Testis (tissue), 3 donors: ENCODE data around the gene LRPAP1. TPM values are rescaled to one million over a fixed set of nuclear protein-coding genes. Genes with fewer than 3 reads are reported as not detected.

Experiments
- DNase-seq: peaks from one replicate; pipeline ENCODE4 v3.0.0-alpha.2; 2019
- H3K27ac ChIP-seq, 2 donors: fragments of 200-600 bp; sonication (generic); one replicate each; pipeline ENCODE4 v1.5.1; 2019
- H3K27me3 ChIP-seq: fragments of 200-600 bp; sonication (generic); one replicate; pipeline ENCODE4 v1.5.1; 2019
- H3K36me3 ChIP-seq: fragments of 200-600 bp; sonication (generic); one replicate; pipeline ENCODE4 v1.5.1; 2017; ENCODE audit warnings: low read depth; ENCODE audit errors: missing control alignments
- H3K4me1 ChIP-seq: fragments of 200-600 bp; sonication (generic); one replicate; pipeline ENCODE4 v1.5.1; 2019
- H3K4me3 ChIP-seq, 2 donors: fragments of 200-600 bp; sonication (generic); one replicate each; pipeline ENCODE4 v1.5.1; 2017 to 2019
- H3K9me3 ChIP-seq: fragments of 200-600 bp; sonication (generic); one replicate; pipeline ENCODE4 v1.5.1; 2017
- CTCF ChIP-seq, 3 experiments: fragments of 450-650 bp in 2 of 3; fragments of 200-600 bp in 1 of 3; sonication (generic) in 1 of 3; IDR thresholded peaks; one replicate each; pipeline ENCODE4 v1.5.1; 2016 to 2019; ENCODE audit warnings: antibody characterized with exemption in 3 of 3, mild to moderate bottlenecking in 2 of 3, moderate library complexity in 1 of 3
- POLR2A ChIP-seq: fragments of 450-650 bp; IDR thresholded peaks from one replicate; pipeline ENCODE4 v1.6.1; 2017; ENCODE audit warnings: antibody characterized with exemption, mild to moderate bottlenecking, moderate library complexity
- WGBS, 2 donors: methylation state at CpG; one replicate each; pipeline ENCODE4 v1.1.5; 2018; 5-methylcytosine and 5-hydroxymethylcytosine counted together
- intact Hi-C: fragments of 100-400 bp; cut with DNase I; formaldehyde crosslinking; loops from one replicate; pipeline ENCODE4 v1.15.1; 2023; ENCODE audit warnings: low total_unique reads
- polyA plus RNA-seq: library from polyadenylated mRNA; stranded (reverse); fragments of 350-450 nt; fragmentation: Illumina TruSeq; extraction: RNeasy Lipid Tissue Mini Kit (QIAGEN cat#74804); gene quantifications from one replicate; pipeline ENCODE4 v1.2.3, GENCODE V29; 2014; ENCODE audit warnings: low read depth, low replicate concordance; ENCODE audit not compliant: insufficient read depth
- total RNA-seq, 2 donors: library from RNA; depleted of rRNA; stranded (reverse); fragments of >200 nt; gene quantifications; one replicate each; pipeline ENCODE4 v1.2.3, GENCODE V29; 2016

The LRPAP1 gene
- total and polyA plus RNA-seq, 3 donors from 2014 or later: 179 to 337 (median 279) TPM

DNA sequence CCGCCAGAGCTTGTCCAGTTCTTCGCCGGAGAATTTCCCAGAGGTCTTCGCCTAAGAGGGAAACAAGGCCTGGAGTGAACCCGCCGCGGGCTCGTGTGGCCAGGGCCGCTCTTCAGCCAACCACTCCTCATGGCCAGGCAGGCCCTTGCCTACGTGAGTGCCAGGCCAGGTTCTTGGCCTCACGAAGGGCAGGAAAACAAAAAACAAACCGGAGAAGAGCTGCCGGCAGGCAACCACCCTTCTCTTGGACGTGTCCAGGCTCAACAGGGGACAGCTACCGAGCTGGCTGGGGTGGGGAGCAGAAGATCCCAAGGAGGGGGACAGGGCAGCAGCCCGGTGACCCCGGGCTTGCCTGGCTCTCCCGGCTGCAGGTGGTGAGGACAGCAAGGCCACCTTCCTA is 13.3 kb downstream of the LRPAP1 start:
- intact Hi-C loops: no loop called here
- Histone ChIP-seq H3K4me1 (no peaks in the 10 kb centered on the region), H3K9me3 (no peaks in the 10 kb centered on the region), H3K4me3 (no peak overlapping the region), H3K36me3 (no peaks in the 10 kb centered on the region), H3K27me3 (no peaks in the 10 kb centered on the region), H3K27ac (no peak overlapping the region)
- WGBS, 2 donors: 91 to 100% methylated on average over 1 to 18 of the region's 18 CpGs
- no peak for DNase-seq
- TF ChIP-seq CTCF (IDR thresholded peaks at IDR 0.05) (no peak), POLR2A (no peak)

GRCh38 chr4:3518511-3518880 is 13.7 kb downstream of the LRPAP1 start:
- no peaks in the 10 kb centered on the region for H3K4me1 ChIP-seq
- 89 to 100% methylated on average over 2 to 11 of the region's 11 CpGs for WGBS, 2 donors
- H3K9me3 ChIP-seq: no peaks in the 10 kb centered on the region
- H3K36me3 ChIP-seq: no peaks in the 10 kb centered on the region
- no peaks in the 10 kb centered on the region for H3K27me3 ChIP-seq
- no peak overlapping the region for H3K4me3 ChIP-seq
- TF ChIP-seq CTCF (IDR thresholded peaks at IDR 0.05): no peak
- no peak for TF ChIP-seq POLR2A
- H3K27ac ChIP-seq: no peak overlapping the region
- intact Hi-C loops: no loop called here
- DNase-seq: no peak

DNA sequence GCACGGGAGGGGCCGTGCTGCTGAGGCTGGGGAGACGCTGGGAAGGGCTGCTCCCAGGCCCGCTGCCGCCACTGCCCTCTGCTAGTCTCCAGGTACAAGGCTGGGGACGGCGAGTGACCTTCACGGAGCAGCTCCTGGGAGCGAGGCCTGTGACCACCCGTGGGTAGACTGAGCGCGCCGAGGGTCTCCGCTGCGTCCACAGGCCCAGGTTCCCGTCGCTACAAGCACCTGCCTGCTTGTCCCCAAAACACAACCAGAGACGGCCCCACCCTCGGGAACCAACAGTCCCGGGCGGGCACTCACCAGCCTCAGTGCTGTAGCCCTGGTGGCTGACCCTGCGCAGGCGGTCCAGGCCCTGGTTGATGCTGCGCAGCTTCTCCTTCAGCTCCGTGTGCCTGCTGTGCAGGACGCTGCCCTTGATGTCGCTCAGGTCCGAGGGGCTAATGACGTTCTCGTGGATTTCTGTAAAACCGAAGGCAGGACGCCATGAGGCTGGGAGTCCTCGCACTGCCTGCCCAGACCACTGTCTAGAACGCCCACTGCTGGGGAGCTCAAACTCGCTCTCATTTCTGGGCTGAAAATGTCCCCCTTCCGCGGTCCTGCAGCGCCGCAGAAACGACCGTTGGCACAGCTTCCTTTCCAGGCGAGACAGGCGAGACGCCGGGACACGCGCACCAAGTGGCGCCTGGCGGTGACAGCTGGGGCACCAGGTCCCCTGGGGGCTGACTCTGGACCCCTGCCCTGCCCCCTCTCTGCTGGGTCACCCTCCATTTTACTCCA is 14.3 kb downstream of the LRPAP1 start:
- intact Hi-C loops: no loop called here
- WGBS, 2 donors: 92 to 95% methylated on average over 16 to 49 of the region's 49 CpGs
- Histone ChIP-seq H3K4me3 (no peak overlapping the region), H3K36me3 (no peaks in the 10 kb centered on the region), H3K27me3 (no peaks in the 10 kb centered on the region), H3K4me1 (no peaks in the 10 kb centered on the region), H3K27ac (no peak overlapping the region), H3K9me3 (no peaks in the 10 kb centered on the region)
- TF ChIP-seq POLR2A (no peak), CTCF (IDR thresholded peaks at IDR 0.05) (no peak)
- DNase-seq: no peak

DNA sequence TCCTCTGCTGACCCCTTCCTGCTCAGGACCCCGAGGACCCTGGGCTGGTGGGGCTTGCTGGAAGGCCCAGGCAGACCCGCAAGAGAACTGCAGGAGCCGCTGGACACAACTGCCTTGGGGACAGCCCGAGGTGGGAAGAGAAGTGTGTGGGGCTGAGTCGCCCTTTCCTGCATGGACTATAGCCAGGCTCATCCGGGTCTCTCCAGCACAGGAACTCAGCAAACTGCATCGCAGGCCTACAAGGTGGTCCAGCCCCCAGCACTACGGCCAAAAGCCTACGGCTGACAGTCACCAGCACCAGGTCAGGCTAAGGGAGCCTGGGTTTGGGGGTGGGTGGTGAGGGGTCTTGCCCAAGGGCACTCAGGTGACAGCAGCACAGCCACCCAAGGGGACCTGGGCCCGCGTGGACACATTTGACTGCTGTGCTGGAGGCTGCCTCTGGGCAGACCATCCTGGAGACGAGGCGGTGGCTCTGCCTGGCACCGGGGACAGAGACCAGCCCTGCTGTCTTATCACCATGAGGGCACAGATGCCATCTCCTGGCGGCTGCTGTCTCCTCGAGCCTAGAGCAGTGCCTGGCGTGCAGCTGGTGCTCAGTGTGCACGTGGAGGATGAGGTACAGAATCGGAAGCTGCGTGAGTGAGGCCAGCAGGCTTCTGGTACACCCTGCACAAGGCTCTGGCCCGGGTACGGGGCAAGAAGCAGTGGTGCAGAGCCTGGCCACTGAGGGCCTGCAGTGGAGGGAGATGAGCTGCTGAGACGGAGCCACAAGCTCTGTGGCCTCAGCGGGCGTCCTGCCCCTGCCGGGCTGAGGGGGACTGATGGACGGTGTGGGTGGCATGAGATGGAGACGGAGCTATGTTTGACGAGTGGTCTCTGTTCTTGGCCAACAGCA is 15.1 kb downstream of the LRPAP1 start:
- WGBS, 2 donors: 90 to 93% methylated on average over 25 to 29 of the region's 29 CpGs
- H3K27me3 ChIP-seq: no peaks in the 10 kb centered on the region
- no peaks in the 10 kb centered on the region for H3K9me3 ChIP-seq
- intact Hi-C loops: no loop called here
- no peaks in the 10 kb centered on the region for H3K36me3 ChIP-seq
- no peak for TF ChIP-seq POLR2A
- TF ChIP-seq CTCF (IDR thresholded peaks at IDR 0.05): no peak
- no peak overlapping the region for H3K4me3 ChIP-seq
- DNase-seq: no peak
- no peaks in the 10 kb centered on the region for H3K4me1 ChIP-seq
- H3K27ac ChIP-seq: no peak overlapping the region
